NOMO-1 treated with dmso at 0.1 percent for 144 hours (cell line): ENCODE measurements around the gene MED31.
"Not testable (repeated sequence)": the region's sequence is repeated elsewhere in the genome, so short reads cannot be mapped to it uniquely, and the experiment has no call there.

Source experiments
- DNase-seq: peaks from one replicate; lab custom pipeline; 2025; ENCODE audit not compliant: unreplicated experiment; lab: John Stamatoyannopoulos, UW

Gene MED31

DNA sequence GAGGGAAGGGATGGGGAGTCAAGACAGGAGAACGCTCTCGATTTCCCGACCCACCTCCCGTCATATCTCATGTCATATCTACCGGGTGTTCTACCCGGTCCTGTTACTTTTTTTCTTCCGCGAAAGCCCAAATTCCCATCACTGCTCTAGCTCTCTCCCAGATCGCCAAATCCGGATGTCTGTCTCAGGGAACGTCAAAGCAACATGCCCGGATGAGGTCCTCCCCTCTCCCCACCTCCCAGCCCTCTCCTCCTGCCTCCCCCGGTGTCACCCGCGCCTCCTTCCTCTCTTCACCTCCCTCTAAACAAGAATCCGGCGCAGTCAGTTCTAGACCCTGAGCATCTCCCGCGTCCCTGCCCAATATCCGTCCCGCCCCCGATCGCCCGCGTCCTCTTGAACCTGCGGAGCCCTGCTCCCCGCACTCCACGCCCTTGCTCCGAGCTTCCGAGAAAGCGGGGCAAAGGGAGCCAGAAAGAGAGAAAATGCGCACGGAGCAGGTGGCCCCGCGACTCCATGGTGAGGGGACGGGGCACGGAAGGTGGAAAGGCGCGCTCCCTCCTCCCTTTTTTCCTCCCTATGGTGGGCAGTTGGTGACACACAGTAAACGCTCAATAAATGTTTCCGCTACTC, 4.4 kb upstream of the MED31 start:
- DNase-seq: not testable (repeated sequence)

DNA sequence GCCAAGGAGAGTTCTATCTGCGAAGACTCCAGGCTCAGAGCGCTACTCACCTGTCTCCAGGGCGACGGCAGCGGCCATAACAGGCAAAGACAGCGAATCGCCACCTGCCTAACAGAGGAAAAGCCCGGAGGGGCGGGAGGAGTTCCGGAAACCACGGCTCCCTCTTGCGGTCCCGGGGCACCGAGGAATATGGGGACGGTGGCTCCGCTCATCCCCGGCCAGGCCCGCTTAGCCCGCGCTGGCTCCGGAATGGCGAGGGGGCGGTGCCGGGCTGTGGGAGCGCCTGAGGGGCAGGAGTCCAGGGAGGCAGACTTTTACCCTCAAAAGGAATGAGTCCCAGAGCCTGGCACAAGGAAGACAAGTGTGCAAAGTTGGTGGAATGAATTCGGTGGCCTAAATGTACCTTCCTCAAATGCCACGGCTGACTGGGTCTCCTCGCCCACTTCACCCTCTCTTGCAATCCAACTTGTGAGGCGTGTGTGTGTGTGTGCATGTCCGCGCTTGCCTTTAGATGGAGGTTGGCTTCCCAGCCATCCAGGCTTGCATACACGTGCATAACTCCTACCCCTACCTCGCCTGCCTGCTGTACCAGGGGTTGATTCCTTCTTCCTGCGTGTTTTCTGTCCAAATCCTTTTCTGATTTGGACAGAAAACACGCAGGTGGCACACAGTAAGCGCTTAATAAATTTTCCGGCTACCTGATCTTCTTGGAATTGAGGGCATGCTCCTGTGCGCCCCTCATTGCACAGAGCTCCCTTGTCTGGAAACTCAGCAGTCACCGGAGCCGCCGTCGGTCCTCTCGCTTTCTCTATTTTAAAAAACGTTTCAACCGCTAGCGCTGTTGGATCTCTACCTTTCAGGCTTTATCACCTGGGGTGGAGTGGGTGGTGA, 3.7 kb upstream of the MED31 start:
- DNase-seq: no peak

DNA sequence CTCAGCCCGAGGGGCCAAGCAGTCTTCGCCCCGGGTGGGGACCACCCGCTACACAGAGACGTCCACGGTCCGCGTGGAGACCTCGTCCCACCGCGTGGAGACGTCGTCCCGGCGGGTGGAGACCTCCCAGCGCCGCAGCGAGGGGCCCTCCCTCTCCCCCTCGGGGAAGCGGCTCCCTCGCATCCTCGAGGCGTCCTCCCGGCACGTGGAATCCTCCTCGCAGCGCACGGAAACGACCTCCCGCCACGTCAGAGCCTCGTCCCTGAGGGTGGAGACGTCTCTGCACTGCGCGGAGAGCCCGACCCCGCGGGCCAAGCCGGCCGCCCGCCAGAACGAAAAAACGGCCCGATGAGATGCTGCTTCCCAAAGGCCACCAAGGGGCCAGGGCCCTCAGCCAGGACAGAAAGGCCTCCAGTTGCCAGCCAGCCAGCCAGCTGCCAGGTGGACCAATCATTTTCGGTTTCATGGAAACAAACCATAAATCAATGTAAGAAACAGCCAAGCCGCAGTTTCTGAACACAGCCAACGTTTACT, 581 bp upstream of the MED31 start:
- DNase-seq: no peak

DNA sequence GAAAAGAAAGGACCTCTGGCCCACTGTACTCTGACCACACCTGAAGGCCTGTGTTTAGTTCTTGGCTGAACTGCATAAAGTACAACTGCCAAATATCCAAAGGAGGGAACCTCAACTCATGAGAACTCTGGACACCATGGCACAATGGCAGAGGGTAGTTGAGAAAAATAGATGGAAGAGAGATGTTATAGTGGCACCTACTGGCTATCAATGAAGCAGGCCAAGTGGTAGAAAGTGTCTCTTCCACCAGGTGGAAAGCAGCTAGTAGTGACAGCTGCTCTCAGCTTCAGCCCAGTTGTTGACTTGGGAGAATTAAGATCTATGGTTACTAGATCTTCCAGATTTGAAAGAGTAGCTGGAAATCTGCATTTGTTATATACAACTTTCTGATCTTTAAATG, 3.2 kb downstream of the MED31 start:
- DNase-seq: no peak

- no peak for DNase-seq
Observed at GRCh38 chr17:6643451-6644125, 7.8 kb downstream of the MED31 start.

- no peak for DNase-seq
Observed at GRCh38 chr17:6642592-6642991, 8.8 kb downstream of the MED31 start.

- peak; percentile 12 for DNase-seq
Observed at GRCh38 chr17:6641247-6641863, 10.1 kb downstream of the MED31 start.

GRCh38 chr17:6640536-6641246, 10.7 kb downstream of the MED31 start, which contains the start of the genes KIAA0753 and TXNDC17:
Gene KIAA0753, minus strand, starts transcription at chr17:6640711. Its CDS starts 5,608 bp downstream, at chr17:6635103.
Gene TXNDC17, plus strand, starts transcription at chr17:6641060. Its CDS starts 23 bp downstream, at chr17:6641083.
- peak; percentile 84 for DNase-seq

DNA sequence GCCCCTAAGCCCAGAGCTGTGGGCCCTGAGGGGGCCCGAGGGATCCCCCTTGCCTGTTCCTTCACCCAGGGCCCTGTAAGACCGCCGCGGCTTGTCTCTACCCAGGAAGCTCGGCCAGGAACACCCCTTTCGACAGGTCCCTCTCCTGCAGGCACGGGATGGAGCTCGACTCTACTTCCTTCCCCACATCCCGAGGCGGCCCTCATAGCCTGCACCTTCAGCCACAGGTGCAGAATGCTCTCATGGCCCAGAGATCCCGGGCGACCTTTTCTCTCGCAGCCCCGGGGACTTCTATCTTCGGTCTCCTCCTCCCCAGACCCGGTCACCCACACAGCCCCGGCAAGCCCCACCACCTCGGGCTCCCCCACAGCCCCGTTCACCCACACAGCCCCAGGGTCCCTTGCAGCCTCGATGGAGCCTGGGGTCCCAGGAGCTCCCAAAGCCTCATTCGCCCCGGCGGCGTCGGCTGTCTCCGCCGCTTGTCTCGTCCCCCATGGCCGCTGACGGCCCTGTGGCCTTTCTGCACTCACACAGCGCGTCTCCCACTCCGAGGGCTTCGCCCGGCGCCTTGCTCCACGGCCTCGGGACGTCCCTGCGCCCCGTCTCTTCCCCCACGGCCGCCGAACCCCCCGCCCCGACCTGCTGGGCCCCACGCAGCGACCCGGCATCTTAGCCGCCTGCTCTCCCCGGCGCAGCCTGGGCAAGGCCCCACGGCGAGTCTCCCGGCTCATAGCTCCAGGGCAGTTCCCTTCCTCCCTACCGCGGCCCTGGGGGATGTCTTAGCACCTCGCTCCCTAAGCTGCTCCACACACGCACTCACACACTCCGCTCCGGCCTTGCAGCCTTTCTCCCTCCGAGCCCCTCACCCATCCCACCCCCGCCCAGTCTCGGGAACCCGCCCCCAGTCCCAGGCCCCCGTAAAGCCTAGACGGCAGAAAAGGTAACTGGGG, 11.5 kb downstream of the MED31 start:
- peak; percentile 36 for DNase-seq

GRCh38 chr17:6639014-6639585, 12.3 kb downstream of the MED31 start:
- no peak for DNase-seq

- DNase-seq: no peak
Observed at GRCh38 chr17:6638046-6638908, 13.1 kb downstream of the MED31 start.

GRCh38 chr17:6637458-6637840, 14.0 kb downstream of the MED31 start:
- no peak for DNase-seq

- no peak for DNase-seq
Observed at GRCh38 chr17:6636616-6637457, 14.6 kb downstream of the MED31 start.

- no peak for DNase-seq
Observed at GRCh38 chr17:6636105-6636504, 15.3 kb downstream of the MED31 start.

GRCh38 chr17:6633263-6633662, 18.1 kb downstream of the MED31 start:
- no peak for DNase-seq

GRCh38 chr17:6632530-6632929, 18.9 kb downstream of the MED31 start:
- no peak for DNase-seq

DNA sequence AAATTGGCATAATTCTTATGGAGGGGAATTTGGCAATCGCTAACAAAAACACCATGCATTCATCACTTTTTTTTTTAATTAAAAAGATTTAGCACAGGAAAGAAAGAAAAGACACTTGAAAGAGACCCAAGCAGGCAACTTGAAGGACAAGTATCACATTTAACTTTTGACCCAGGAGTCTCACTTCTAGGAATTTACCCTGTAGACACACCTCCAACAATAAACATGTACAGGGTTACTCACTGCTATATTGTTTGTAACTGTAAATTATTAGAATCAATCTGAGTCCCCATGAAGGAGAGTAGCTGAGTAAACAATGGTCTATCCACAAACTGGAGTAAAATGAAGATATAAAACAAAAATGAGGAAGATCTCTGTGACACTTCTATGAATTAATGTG, 21.0 kb downstream of the MED31 start:
- DNase-seq: no peak
